Fibroblast of pulmonary artery (primary cell): ENCODE data around the gene GPN2.
"Not testable (repeated sequence)": the region's sequence is repeated elsewhere in the genome, so short reads cannot be mapped to it uniquely, and the experiment has no call there.

Experiments used
- DNase-seq: peaks from one replicate; pipeline ENCODE4 v3.0.0-alpha.2; 2010; ENCODE audit warnings: low read depth
- H3K4me3 ChIP-seq: replicated peaks from 2 replicates; pipeline ENCODE4 v1.5.1; 2011; ENCODE audit warnings: low read depth, mild to moderate bottlenecking, control low read depth, low read length, moderate library complexity
- TF ChIP-seq, protein P1 (sequence below): IDR thresholded peaks from 2 replicates; pipeline ENCODE4 v1.5.1; 2011; ENCODE audit warnings: mild to moderate bottlenecking, control low read depth, low read length, inconsistent platforms; ENCODE audit errors: missing control alignments

The GPN2 gene

DNA sequence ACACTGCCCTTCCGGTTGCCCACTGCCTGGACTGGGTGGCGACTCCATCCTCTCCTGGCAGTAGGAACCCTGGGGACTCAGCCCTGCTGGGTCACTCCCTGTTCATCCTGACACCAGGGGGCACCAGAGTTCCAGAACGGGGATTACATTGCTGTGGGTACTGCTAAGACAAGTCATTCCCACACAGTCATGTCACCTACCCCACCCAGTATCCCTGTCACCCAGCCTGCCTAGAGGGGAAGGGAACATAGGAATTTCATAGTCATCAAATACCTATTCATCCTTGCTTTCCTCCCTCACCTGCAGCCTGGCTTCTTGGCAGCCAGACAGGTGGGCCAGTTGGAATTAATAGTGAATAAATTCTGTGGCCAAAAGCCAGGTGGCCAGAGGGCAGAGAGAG lies 36.9 kb downstream of the GPN2 start:
- TF ChIP-seq, protein P1, sequence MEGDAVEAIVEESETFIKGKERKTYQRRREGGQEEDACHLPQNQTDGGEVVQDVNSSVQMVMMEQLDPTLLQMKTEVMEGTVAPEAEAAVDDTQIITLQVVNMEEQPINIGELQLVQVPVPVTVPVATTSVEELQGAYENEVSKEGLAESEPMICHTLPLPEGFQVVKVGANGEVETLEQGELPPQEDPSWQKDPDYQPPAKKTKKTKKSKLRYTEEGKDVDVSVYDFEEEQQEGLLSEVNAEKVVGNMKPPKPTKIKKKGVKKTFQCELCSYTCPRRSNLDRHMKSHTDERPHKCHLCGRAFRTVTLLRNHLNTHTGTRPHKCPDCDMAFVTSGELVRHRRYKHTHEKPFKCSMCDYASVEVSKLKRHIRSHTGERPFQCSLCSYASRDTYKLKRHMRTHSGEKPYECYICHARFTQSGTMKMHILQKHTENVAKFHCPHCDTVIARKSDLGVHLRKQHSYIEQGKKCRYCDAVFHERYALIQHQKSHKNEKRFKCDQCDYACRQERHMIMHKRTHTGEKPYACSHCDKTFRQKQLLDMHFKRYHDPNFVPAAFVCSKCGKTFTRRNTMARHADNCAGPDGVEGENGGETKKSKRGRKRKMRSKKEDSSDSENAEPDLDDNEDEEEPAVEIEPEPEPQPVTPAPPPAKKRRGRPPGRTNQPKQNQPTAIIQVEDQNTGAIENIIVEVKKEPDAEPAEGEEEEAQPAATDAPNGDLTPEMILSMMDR, result peak; percentile 91
- peak; percentile 82 for DNase-seq
- no peak overlapping the region for H3K4me3 ChIP-seq

DNA sequence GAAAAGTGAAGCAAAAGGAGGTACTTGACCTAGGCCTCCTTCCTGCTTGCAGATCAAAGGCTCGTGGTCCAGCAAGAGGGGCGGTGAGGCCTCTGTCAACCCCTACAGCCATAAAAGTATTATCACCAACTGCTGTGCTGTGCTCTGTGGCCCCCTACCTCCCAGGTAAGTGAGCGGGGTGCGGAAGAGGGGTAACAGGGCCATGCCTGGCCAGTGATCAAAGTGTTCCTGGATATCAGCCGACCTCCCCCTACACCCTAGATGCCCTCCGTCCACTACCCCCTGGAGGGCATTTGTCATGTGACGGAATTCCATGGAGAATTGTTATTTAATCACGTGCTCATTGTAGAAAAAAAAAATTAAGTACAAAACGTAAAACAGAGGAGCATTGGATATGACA lies 37.4 kb downstream of the GPN2 start:
- DNase-seq, result no peak
- TF ChIP-seq, protein P1, result no peak
- no peak overlapping the region for H3K4me3 ChIP-seq

DNA sequence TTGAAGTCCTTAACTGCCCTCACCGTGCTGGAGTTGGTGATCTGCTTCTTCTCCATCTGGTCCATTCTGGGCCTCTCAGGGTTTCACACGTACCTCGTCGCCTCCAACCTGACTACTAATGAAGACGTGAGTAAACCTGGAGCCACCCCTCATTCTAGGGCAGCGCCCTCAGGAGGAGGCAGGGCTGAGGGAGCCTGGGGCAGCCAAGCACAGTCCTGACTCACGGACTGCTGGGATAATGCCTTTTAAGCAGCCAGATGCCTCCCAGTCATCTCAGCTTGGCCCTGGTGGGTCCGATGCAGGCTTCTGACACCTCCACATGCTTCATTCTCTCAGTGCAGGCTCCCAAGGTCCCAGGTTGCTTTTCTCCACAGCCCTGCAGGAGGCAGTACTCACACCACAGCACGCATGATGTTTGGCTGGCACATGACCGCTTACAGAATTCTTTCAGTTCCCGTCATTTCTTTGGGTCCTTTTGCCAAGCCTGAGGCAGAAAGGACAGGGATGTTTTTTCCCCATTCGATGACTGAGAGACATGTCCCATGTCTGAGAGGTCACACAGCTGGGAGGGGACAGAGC lies 38.9 kb downstream of the GPN2 start:
- H3K4me3 ChIP-seq, result no peak overlapping the region
- DNase-seq, result no peak
- TF ChIP-seq, protein P1, result peak; percentile 12

DNA sequence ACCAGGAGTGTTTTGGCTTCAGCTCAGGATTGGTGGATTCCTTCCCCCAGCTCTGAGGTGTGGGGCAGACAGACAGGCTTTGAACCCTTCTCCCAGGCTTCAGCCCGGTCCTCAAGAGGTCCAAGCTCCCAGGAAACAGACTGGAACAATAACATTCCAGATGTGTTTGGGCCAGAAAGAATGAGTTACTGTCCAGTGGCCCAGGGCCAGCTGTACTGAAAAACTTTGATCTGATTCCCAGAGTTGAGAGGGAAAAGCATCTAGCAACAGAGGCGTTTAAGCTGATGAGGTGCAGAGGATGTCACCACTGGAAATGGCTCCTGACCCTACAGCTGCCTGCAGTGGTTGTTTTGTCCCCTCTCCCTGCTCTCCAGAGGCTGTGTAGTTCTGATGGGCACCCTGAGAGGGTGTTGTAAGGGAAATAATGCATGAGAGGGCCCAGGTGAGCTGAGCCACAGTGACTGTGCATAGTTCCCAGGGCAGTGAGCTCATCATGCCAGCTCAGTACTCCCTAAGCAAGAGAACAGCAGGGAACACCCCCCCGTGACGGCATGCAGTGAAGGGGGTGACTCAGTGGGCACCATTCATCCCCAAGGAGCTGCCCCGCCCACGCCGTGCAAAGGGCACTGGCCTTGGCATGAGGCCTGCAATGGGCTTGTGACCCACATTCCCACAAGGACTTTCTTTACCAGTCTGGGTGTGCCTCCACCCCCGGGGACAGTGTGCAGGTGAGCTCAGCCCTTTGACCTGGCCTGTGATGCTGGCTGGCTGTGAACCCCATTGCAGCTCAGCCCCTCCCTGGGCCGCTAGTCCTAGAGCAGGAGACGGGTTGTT lies 40.9 kb downstream of the GPN2 start:
- TF ChIP-seq, protein P1, result no peak
- DNase-seq, result peak; percentile 71
- H3K4me3 ChIP-seq, result no peak overlapping the region

DNA sequence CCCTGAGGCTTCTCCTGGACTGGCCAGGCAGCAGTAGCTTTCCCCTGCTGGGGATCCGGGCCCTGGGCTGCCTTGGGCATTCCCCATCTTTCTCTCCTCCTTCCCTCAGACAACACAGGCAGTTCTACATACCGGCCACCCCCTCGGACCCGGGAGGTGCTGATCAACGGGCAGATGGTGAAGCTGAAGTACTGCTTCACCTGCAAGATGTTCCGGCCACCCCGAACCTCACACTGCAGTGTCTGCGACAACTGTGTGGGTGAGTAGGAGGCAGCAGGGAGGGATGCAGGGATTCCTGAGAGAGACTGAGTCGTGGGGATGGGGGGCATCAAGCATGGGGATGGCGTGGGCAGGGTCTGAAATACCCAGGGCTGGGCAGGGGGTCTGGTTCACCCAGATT lies 41.6 kb downstream of the GPN2 start:
- DNase-seq, result no peak
- H3K4me3 ChIP-seq, result no peak overlapping the region
- TF ChIP-seq, protein P1, result no peak

DNA sequence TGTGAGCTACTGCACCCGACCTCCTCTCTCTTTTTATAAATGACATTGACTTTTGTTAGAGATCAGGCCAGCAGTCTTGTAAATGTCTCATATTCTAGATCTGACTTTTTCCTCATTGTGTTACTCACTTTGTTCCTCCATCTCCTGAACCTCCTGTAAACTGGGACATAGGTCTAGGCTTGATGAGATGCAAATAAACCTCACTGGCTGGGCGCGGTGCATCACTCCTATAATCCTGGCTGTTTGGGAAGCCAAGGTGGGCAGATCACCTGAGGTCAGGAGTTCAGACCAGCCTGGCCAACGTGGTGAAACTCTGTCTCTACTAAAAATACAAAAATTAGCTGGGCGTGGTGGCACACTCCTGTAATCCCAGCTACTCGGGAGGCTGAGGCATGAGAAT lies 42.3 kb downstream of the GPN2 start:
- not testable (repeated sequence) for DNase-seq, H3K4me3 ChIP-seq

DNA sequence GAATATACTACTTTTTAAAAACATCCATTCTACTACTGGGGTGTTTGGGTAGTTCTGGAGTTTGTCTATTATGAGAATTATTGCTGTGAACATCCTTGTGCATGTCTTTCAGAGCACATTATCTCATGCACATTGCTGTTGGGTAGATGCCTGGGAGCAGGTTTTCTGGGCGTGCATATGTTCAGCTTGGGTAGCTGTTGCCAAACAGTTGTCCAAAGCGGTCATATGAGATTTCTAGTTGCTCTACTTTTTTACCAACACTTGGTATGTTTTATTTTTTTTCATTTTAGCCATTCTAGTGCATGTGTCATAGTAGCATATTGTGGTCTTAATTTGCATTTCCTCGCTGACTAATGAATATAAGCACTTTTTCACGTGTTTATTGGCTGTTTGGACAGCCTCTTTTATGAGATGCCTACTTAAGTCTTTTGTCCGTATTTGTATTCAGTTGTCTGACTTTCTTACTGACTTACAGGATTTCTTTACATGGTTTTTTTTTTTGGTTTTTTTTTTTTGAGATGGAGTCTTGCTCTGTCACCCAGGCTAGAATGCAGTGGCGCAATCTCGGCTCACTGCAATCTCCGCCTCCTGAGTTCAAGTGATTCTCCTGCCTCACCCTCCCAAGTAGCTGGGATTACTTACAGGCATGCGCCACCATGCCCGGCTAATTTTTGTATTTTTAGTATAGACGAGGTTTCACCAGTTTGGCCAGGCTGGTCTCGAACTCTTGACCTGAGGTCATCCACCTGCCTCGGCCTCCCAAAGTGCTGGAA lies 45.5 kb downstream of the GPN2 start:
- H3K4me3 ChIP-seq, result no peak overlapping the region
- TF ChIP-seq, protein P1, result no peak
- DNase-seq, result no peak
